Osteoblast (primary cell): Measurements from ENCODE around the gene FNDC10. TPM values are rescaled to one million over a fixed set of nuclear protein-coding genes. Genes with fewer than 3 reads are reported as not detected.

ENCODE experiments used
- DNase-seq: peaks from one replicate; pipeline ENCODE4 v3.0.0; 2011; ENCODE audit warnings: low spot score, mixed read lengths; ENCODE audit not compliant: insufficient read length; ENCODE audit errors: missing footprints
- H2AFZ ChIP-seq: 2 replicates; pipeline ENCODE4 v1.6.0; 2011; ENCODE audit warnings: mild to moderate bottlenecking, low read length
- H3K27ac ChIP-seq: 2 replicates; pipeline ENCODE4 v1.5.1; 2011; ENCODE audit warnings: mild to moderate bottlenecking, low read depth, low read length, moderate library complexity
- H3K27me3 ChIP-seq: 2 replicates; pipeline ENCODE4 v1.6.0; 2012; ENCODE audit warnings: mild to moderate bottlenecking, control low read depth, inconsistent platforms, low read length, moderate library complexity; ENCODE audit not compliant: insufficient read depth
- H3K36me3 ChIP-seq: 2 replicates; pipeline ENCODE4 v1.5.1; 2011; ENCODE audit warnings: mild to moderate bottlenecking, low read length, control low read depth, moderate library complexity; ENCODE audit not compliant: insufficient read depth
- H3K4me1 ChIP-seq: 2 replicates; pipeline ENCODE4 v1.5.1; 2011; ENCODE audit warnings: mild to moderate bottlenecking, low read length, control low read depth, moderate library complexity; ENCODE audit not compliant: insufficient read depth
- H3K4me2 ChIP-seq: 2 replicates; pipeline ENCODE4 v1.6.0; 2011; ENCODE audit warnings: mild to moderate bottlenecking, low read length; ENCODE audit not compliant: insufficient read depth
- H3K4me3 ChIP-seq: fragments of 200-600 bp; sonication (generic); 3 replicates; pipeline ENCODE4 v1.5.1; 2012; ENCODE audit warnings: mild to moderate bottlenecking, low read length, inconsistent platforms; ENCODE audit not compliant: insufficient read depth
- H3K79me2 ChIP-seq: 2 replicates; pipeline ENCODE4 v1.6.0; 2012; ENCODE audit warnings: mild to moderate bottlenecking, low read length, control low read depth, inconsistent platforms; ENCODE audit not compliant: insufficient read depth
- H3K9me3 ChIP-seq: 2 replicates; pipeline ENCODE4 v1.5.1; 2011; ENCODE audit warnings: low read depth, low read length, control low read depth
- H4K20me1 ChIP-seq: 2 replicates; pipeline ENCODE4 v1.6.0; 2012; ENCODE audit warnings: mild to moderate bottlenecking, low read length, control low read depth; ENCODE audit not compliant: insufficient read depth
- CTCF ChIP-seq: IDR thresholded peaks from 2 replicates; pipeline ENCODE4 v1.5.1; 2011; ENCODE audit warnings: mild to moderate bottlenecking, low read depth, low read length, moderate library complexity; ENCODE audit errors: extremely low read depth
- total RNA-seq: library from RNA; depleted of rRNA; stranded (reverse); fragments of >200 nt; gene quantifications from 2 replicates; pipeline ENCODE4 v1.2.3, GENCODE V29; 2012

FNDC10 gene
- total RNA-seq, 1 donor: 2.5 TPM

GRCh38 chr1:1626207-1627141 lies 26.5 kb upstream of the FNDC10 start:
- DNase-seq: peak; percentile 89
- Histone ChIP-seq H3K9me3 (no peaks in the 10 kb centered on the region), H3K79me2 (no peaks in the 10 kb centered on the region), H3K27me3 (peaks cover 4% of the 10 kb centered on the region), H3K27ac (no peak overlapping the region), H3K4me3 (no peak overlapping the region), H2AFZ (no peak overlapping the region), H3K36me3 (no peaks in the 10 kb centered on the region), H3K4me2 (no peak overlapping the region), H3K4me1 (no peaks in the 10 kb centered on the region), H4K20me1 (peaks cover 11% of the 10 kb centered on the region)
- no peak for TF ChIP-seq CTCF

GRCh38 chr1:1625824-1626206 lies 25.9 kb upstream of the FNDC10 start:
- Histone ChIP-seq H2AFZ (no peak overlapping the region), H3K4me1 (no peaks in the 10 kb centered on the region), H3K27ac (no peak overlapping the region), H3K9me3 (no peaks in the 10 kb centered on the region), H3K27me3 (no peaks in the 10 kb centered on the region), H3K79me2 (no peaks in the 10 kb centered on the region), H3K4me2 (no peak overlapping the region), H3K4me3 (no peak overlapping the region), H3K36me3 (no peaks in the 10 kb centered on the region), H4K20me1 (peaks cover 11% of the 10 kb centered on the region)
- TF ChIP-seq CTCF: no peak
- DNase-seq: peak; percentile 90

- H2AFZ ChIP-seq: no peak overlapping the region
- H3K4me2 ChIP-seq: no peak overlapping the region
- H3K4me1 ChIP-seq: no peaks in the 10 kb centered on the region
- H4K20me1 ChIP-seq: peaks cover 15% of the 10 kb centered on the region
- H3K4me3 ChIP-seq: no peak overlapping the region
- no peak for TF ChIP-seq CTCF
- H3K9me3 ChIP-seq: no peaks in the 10 kb centered on the region
- no peaks in the 10 kb centered on the region for H3K79me2 ChIP-seq
- no peak overlapping the region for H3K27ac ChIP-seq
- H3K27me3 ChIP-seq: no peaks in the 10 kb centered on the region
- no peaks in the 10 kb centered on the region for H3K36me3 ChIP-seq
- DNase-seq: peak; percentile 81
Measured at GRCh38 chr1:1625404-1625775, 25.5 kb upstream of the FNDC10 start.

GRCh38 chr1:1624443-1625403 lies 24.8 kb upstream of the FNDC10 start:
- peaks cover 4% of the 10 kb centered on the region for H3K79me2 ChIP-seq
- no peak overlapping the region for H3K4me2 ChIP-seq
- no peak overlapping the region for H3K4me3 ChIP-seq
- no peaks in the 10 kb centered on the region for H3K4me1 ChIP-seq
- DNase-seq: peak; percentile 88
- H3K36me3 ChIP-seq: no peaks in the 10 kb centered on the region
- TF ChIP-seq CTCF: no peak
- no peaks in the 10 kb centered on the region for H3K27me3 ChIP-seq
- no peaks in the 10 kb centered on the region for H3K9me3 ChIP-seq
- no peak overlapping the region for H2AFZ ChIP-seq
- H4K20me1 ChIP-seq: peaks cover 17% of the 10 kb centered on the region
- H3K27ac ChIP-seq: no peak overlapping the region
